ENCODE measurements around the gene C1orf87. TPM values are rescaled to one million over a fixed set of nuclear protein-coding genes. Genes with fewer than 3 reads are reported as not detected.

The C1orf87 gene
- total RNA-seq, 4 donors from 2014 or later, result not detected

DNA sequence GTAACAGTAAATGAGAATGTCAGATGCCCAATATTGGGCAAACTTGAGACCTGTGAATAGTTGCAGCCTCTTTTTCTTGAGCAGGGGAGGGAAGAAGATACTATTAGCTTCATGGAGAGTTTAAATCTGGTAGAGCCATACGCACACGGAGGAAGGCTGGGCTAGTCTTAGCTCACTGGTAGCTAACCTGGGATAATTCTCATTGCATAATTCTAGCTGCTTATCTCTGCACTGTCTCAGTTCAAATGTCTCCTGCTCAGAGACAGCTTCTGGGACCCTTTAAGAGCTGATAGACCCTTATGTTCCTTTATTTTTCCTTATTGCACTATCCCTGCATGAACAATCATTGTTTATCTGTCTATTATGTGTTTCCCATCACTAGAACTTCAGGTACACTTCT lies 8.4 kb downstream of the C1orf87 start:
- ATAC-seq (ENCODE audit: low FRiP score) (no peak), DNase-seq (ENCODE audit: low spot score) (no peak)
- no peak for TF ChIP-seq CTCF (IDR thresholded peaks at IDR 0.05)

GRCh38 chr1:60063561-60063960 lies 10.0 kb downstream of the C1orf87 start:
- no peak for ATAC-seq (ENCODE audit: low FRiP score)
- no peak for DNase-seq (ENCODE audit: low spot score)
- TF ChIP-seq CTCF (IDR thresholded peaks at IDR 0.05), result no peak

DNA sequence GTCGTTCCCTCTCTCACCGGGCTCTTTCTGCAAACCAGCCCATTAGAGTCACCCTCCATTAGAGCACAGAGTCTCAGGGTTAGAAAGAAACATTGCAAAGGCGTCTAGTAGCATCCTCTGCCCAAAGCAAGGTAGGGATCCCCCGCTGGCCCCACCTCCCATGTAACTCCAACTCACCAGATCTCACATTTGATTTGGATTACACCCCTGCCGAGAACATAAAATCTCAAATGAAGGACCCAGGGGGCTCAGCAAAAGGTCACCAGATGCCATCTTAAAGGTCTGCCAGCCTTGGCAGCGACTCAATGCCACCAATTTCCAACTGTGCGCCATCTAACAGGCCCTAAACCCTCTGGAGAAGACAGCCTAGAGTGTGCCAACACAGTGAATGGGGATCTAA lies 14.1 kb downstream of the C1orf87 start:
- ATAC-seq (ENCODE audit: low FRiP score) (no peak), DNase-seq (ENCODE audit: low spot score) (no peak)
- no peak for TF ChIP-seq CTCF (IDR thresholded peaks at IDR 0.05)

GRCh38 chr1:60055336-60055735 lies 18.2 kb downstream of the C1orf87 start:
- ATAC-seq (ENCODE audit: low FRiP score), result no peak
- no peak for DNase-seq (ENCODE audit: low spot score)
- TF ChIP-seq CTCF (IDR thresholded peaks at IDR 0.05), result no peak

GRCh38 chr1:60054374-60054773 lies 19.2 kb downstream of the C1orf87 start:
- ATAC-seq (ENCODE audit: low FRiP score), result no peak
- no peak for DNase-seq (ENCODE audit: low spot score)
- TF ChIP-seq CTCF (IDR thresholded peaks at IDR 0.05), result no peak

- no peak for TF ChIP-seq CTCF (IDR thresholded peaks at IDR 0.05)
- DNase-seq (ENCODE audit: low spot score) (no peak), ATAC-seq (ENCODE audit: low FRiP score) (no peak)
Measured at GRCh38 chr1:60052601-60053000, 21.0 kb downstream of the C1orf87 start.

GRCh38 chr1:60051191-60051590 lies 22.4 kb downstream of the C1orf87 start:
- ATAC-seq (ENCODE audit: low FRiP score) (no peak), DNase-seq (ENCODE audit: low spot score) (no peak)
- TF ChIP-seq CTCF (IDR thresholded peaks at IDR 0.05), result no peak
